Measurements from ENCODE around the gene CD99L2. TPM values are rescaled to one million over a fixed set of nuclear protein-coding genes. Genes with fewer than 3 reads are reported as not detected.

The CD99L2 gene
- total RNA-seq, 1 donor from 2014 or later: 33.2 TPM

DNA sequence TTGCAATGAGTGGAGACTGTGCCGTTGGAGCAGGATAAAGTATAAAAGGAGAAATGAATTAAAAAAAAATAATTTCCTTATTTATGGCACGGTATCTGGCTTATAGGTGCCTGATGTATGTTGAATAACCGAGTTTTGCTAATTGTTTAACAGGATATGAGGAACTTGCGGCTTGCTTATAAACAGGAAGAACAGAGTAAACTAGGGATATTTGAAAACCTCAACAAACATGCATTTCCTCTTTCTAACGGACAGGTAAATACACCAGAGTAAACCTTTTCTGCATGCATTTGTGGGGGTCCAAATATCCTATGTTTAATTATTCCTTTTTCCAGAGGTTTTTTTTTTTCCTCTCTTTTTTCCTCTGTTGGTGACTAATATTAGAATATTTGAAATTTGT, 168.5 kb downstream of the CD99L2 start:
- Histone ChIP-seq H3K4me3 (no peak overlapping the region), H3K27me3 (ENCODE audit: low read depth) (no peaks in the 10 kb centered on the region), H3K36me3 (peaks cover 57% of the 10 kb centered on the region), H3K27ac (no peak overlapping the region), H3K9me3 (no peaks in the 10 kb centered on the region), H3K4me1 (no peaks in the 10 kb centered on the region)
- intact Hi-C loops (cut with DNase I): no loop called here
- TF ChIP-seq, protein P1, sequence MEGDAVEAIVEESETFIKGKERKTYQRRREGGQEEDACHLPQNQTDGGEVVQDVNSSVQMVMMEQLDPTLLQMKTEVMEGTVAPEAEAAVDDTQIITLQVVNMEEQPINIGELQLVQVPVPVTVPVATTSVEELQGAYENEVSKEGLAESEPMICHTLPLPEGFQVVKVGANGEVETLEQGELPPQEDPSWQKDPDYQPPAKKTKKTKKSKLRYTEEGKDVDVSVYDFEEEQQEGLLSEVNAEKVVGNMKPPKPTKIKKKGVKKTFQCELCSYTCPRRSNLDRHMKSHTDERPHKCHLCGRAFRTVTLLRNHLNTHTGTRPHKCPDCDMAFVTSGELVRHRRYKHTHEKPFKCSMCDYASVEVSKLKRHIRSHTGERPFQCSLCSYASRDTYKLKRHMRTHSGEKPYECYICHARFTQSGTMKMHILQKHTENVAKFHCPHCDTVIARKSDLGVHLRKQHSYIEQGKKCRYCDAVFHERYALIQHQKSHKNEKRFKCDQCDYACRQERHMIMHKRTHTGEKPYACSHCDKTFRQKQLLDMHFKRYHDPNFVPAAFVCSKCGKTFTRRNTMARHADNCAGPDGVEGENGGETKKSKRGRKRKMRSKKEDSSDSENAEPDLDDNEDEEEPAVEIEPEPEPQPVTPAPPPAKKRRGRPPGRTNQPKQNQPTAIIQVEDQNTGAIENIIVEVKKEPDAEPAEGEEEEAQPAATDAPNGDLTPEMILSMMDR (IDR thresholded peaks at IDR 0.05): no peak
- DNase-seq (no peak), ATAC-seq (no peak)

GRCh38 chrX:150719621-150720020, 178.8 kb downstream of the CD99L2 start:
- ATAC-seq: no peak
- TF ChIP-seq, protein P1 (IDR thresholded peaks at IDR 0.05): no peak
- H3K36me3 ChIP-seq: no peaks in the 10 kb centered on the region
- H3K9me3 ChIP-seq: no peaks in the 10 kb centered on the region
- H3K27me3 ChIP-seq (ENCODE audit: low read depth): no peaks in the 10 kb centered on the region
- no peak for DNase-seq
- intact Hi-C loops (cut with DNase I): no loop called here
- H3K4me1 ChIP-seq: no peaks in the 10 kb centered on the region
- no peak overlapping the region for H3K27ac ChIP-seq
- H3K4me3 ChIP-seq: no peak overlapping the region

Other genes starting within 250 kb of the CD99L2 start
- gene MTMR1, start 205.3 kb downstream of the CD99L2 start, total RNA-seq: 22.4 TPM
- 16.8 TPM for gene HMGB3, start 84.7 kb upstream of the CD99L2 start, total RNA-seq

Data from lower lobe of right lung (tissue), 2 donors.